Measurements from ENCODE around the gene FMO4. TPM values are rescaled to one million over a fixed set of nuclear protein-coding genes. Genes with fewer than 3 reads are reported as not detected.
"Not testable (repeated sequence)": the region's sequence is repeated elsewhere in the genome, so short reads cannot be mapped to it uniquely, and the experiment has no call there.

The FMO4 gene
- total and polyA plus RNA-seq, 3 donors from 2014 or later: 3.1 to 4.2 (median 3.6) TPM

DNA sequence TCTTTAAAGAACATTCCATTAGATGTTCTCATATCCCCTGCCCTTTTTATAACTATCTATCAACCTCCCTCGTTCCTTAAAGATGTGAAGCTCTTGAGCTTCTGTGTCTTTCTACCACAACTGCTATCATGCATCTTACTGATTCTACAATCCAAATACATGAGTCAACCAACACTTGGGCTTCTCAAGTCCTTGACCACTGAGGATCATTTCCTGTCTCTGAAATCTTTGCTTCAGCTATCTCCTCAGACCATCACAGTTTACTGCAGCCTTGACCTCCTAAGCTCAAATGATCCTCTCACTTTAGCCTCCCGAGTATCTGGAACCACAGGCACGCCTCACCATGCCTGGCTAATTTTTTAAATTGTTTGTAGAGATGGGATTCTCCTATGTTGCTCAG is 75.2 kb downstream of the FMO4 start:
- H3K4me1 ChIP-seq: no peaks in the 10 kb centered on the region
- H3K27ac ChIP-seq: no peak overlapping the region
- TF ChIP-seq, protein P1, sequence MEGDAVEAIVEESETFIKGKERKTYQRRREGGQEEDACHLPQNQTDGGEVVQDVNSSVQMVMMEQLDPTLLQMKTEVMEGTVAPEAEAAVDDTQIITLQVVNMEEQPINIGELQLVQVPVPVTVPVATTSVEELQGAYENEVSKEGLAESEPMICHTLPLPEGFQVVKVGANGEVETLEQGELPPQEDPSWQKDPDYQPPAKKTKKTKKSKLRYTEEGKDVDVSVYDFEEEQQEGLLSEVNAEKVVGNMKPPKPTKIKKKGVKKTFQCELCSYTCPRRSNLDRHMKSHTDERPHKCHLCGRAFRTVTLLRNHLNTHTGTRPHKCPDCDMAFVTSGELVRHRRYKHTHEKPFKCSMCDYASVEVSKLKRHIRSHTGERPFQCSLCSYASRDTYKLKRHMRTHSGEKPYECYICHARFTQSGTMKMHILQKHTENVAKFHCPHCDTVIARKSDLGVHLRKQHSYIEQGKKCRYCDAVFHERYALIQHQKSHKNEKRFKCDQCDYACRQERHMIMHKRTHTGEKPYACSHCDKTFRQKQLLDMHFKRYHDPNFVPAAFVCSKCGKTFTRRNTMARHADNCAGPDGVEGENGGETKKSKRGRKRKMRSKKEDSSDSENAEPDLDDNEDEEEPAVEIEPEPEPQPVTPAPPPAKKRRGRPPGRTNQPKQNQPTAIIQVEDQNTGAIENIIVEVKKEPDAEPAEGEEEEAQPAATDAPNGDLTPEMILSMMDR (IDR thresholded peaks at IDR 0.05): no peak
- TF ChIP-seq POLR2A (IDR thresholded peaks at IDR 0.05): no peak
- no peak overlapping the region for H3K4me3 ChIP-seq
- H3K36me3 ChIP-seq (ENCODE audit: low read depth, missing control alignments): no peaks in the 10 kb centered on the region
- DNase-seq: no peak
- no peaks in the 10 kb centered on the region for H3K9me3 ChIP-seq
- intact Hi-C loops (cut with DNase I; ENCODE audit: low total_unique reads): no loop called here
- no peaks in the 10 kb centered on the region for H3K27me3 ChIP-seq
- WGBS, 2 donors: 69 to 73% methylated on average over 3 of the region's 3 CpGs

DNA sequence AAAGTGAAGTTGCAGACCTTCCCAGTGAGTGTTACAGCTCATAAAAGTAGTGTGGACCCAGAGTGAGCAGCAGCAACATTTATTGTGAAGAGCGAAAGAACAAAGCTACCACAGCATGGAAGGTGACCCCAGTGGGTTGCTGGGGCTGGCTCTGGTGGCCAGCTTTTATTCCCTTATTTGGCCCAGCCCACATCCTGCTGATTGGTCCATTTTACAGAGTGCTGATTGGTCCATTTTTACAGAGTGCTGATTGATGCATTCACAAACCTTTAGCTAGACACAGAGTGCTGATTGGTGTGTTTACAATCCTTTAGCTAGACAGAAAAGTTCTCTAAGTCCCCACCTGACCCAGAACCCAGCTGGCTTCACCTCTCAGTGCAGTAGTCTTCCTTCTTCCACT is 76.8 kb downstream of the FMO4 start:
- H3K27me3 ChIP-seq; H3K9me3 ChIP-seq; H3K4me1 ChIP-seq; H3K36me3 ChIP-seq (ENCODE audit: low read depth, missing control alignments); H3K4me3 ChIP-seq; DNase-seq; intact Hi-C loops (cut with DNase I; ENCODE audit: low total_unique reads); H3K27ac ChIP-seq: not testable (repeated sequence)
- WGBS, 2 donors: 100% methylated on average over 1 of the region's 1 CpG

Small RNA genes lying within 50 kb of the gene (small RNA-seq; reads per million reads assigned to genes)
- 0 reads per million in 2 donors for gene SRP14P4

Other genes starting within 250 kb of the FMO4 start
- gene FMO3, start 223.3 kb upstream of the FMO4 start, total RNA-seq: 1 to 10 TPM in 1 of 2 donors, under 1 TPM in 1; 0.50 to 2.4 TPM
- gene FMO3, start 223.3 kb upstream of the FMO4 start, polyA plus RNA-seq (ENCODE audit: insufficient read depth, low read depth, low replicate concordance): 0.92 TPM
- 1 to 10 TPM; 3.2 to 3.4 TPM for gene FMO2, start 128.9 kb upstream of the FMO4 start, total RNA-seq
- gene FMO2, start 128.9 kb upstream of the FMO4 start, polyA plus RNA-seq (ENCODE audit: insufficient read depth, low read depth, low replicate concordance): 2.5 TPM
- 1 to 10 TPM in 1 of 2 donors, not detected in 1; 1.7 TPM for gene FMO1, start 65.7 kb upstream of the FMO4 start, total RNA-seq
- gene FMO1, start 65.7 kb upstream of the FMO4 start, polyA plus RNA-seq (ENCODE audit: insufficient read depth, low read depth, low replicate concordance): 3.7 TPM
- 100 to 1,000 TPM; 114 to 128 TPM for gene PRRC2C, start 171.3 kb downstream of the FMO4 start, total RNA-seq
- gene PRRC2C, start 171.3 kb downstream of the FMO4 start, polyA plus RNA-seq (ENCODE audit: insufficient read depth, low read depth, low replicate concordance): 67.0 TPM

Measured in testis (tissue), 3 donors.